WERI-Rb-1 (cell line): Measurements from ENCODE around the gene KLHL29.

Experiments
- DNase-seq: peaks from one replicate; pipeline ENCODE4 v3.0.0-alpha.2; 2020
- H3K27ac ChIP-seq: fragments of 250-450 bp; sonication (Bioruptor Pico); 2 replicates; pipeline ENCODE4 v1.5.1; 2020; ENCODE audit warnings: mild to moderate bottlenecking, moderate library complexity
- H3K27me3 ChIP-seq: fragments of 250-450 bp; sonication (Bioruptor Pico); 2 replicates; pipeline ENCODE4 v1.5.1; 2021; ENCODE audit warnings: mild to moderate bottlenecking, low read depth, moderate library complexity; ENCODE audit not compliant: insufficient read depth, severe bottlenecking
- H3K36me3 ChIP-seq: fragments of 250-450 bp; sonication (Bioruptor Pico); 2 replicates; pipeline ENCODE4 v1.5.1; 2020; ENCODE audit warnings: mild to moderate bottlenecking, moderate library complexity
- H3K4me3 ChIP-seq: 2 replicates; pipeline ENCODE4 v1.5.1; 2011; ENCODE audit warnings: low read depth, mild to moderate bottlenecking, control low read depth, low read length
- H3K9me3 ChIP-seq: fragments of 250-450 bp; sonication (Bioruptor Pico); 2 replicates; pipeline ENCODE4 v1.5.1; 2021; ENCODE audit warnings: mild to moderate bottlenecking, moderate library complexity; ENCODE audit not compliant: severe bottlenecking
- TF ChIP-seq, protein P1 (sequence below): IDR thresholded peaks from 2 replicates; pipeline ENCODE4 v1.5.1; 2011; ENCODE audit warnings: low read depth, mild to moderate bottlenecking, control low read depth, inconsistent platforms, low read length

The KLHL29 gene

DNA sequence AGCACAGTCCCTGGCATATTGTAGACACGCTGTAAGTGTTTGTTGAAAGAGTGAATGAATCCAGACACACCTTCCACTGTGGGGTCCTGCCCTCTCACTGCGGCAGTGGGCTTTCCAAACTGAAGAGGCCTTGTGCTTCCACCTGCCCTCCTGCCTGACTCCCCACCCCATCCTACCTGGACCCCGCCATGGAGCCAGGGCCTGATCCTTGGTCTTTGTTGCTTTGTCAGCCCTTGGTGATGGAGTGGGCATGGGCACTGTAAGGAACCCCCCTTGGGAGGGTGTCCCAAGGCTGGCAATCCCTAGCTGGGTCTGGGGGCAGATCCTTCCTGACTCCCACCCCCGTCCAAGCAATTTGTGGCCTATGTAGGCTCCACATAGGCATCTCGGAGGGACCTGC lies 33.1 kb downstream of the KLHL29 start:
- Histone ChIP-seq H3K36me3 (no peaks in the 10 kb centered on the region; the same call in 1 of the 2 replicates), H3K27me3 (no peaks in the 10 kb centered on the region), H3K9me3 (no peaks in the 10 kb centered on the region), H3K27ac (no peak overlapping the region), H3K4me3 (no peak overlapping the region)
- DNase-seq, result no peak
- TF ChIP-seq, protein P1, sequence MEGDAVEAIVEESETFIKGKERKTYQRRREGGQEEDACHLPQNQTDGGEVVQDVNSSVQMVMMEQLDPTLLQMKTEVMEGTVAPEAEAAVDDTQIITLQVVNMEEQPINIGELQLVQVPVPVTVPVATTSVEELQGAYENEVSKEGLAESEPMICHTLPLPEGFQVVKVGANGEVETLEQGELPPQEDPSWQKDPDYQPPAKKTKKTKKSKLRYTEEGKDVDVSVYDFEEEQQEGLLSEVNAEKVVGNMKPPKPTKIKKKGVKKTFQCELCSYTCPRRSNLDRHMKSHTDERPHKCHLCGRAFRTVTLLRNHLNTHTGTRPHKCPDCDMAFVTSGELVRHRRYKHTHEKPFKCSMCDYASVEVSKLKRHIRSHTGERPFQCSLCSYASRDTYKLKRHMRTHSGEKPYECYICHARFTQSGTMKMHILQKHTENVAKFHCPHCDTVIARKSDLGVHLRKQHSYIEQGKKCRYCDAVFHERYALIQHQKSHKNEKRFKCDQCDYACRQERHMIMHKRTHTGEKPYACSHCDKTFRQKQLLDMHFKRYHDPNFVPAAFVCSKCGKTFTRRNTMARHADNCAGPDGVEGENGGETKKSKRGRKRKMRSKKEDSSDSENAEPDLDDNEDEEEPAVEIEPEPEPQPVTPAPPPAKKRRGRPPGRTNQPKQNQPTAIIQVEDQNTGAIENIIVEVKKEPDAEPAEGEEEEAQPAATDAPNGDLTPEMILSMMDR, result no peak

GRCh38 chr2:23418461-23418911 lies 33.5 kb downstream of the KLHL29 start:
- Histone ChIP-seq H3K27me3 (no peaks in the 10 kb centered on the region), H3K9me3 (no peaks in the 10 kb centered on the region), H3K36me3 (no peaks in the 10 kb centered on the region; the same call in 1 of the 2 replicates), H3K4me3 (no peak overlapping the region), H3K27ac (no peak overlapping the region)
- TF ChIP-seq, protein P1, result no peak
- peak; percentile 29 for DNase-seq

DNA sequence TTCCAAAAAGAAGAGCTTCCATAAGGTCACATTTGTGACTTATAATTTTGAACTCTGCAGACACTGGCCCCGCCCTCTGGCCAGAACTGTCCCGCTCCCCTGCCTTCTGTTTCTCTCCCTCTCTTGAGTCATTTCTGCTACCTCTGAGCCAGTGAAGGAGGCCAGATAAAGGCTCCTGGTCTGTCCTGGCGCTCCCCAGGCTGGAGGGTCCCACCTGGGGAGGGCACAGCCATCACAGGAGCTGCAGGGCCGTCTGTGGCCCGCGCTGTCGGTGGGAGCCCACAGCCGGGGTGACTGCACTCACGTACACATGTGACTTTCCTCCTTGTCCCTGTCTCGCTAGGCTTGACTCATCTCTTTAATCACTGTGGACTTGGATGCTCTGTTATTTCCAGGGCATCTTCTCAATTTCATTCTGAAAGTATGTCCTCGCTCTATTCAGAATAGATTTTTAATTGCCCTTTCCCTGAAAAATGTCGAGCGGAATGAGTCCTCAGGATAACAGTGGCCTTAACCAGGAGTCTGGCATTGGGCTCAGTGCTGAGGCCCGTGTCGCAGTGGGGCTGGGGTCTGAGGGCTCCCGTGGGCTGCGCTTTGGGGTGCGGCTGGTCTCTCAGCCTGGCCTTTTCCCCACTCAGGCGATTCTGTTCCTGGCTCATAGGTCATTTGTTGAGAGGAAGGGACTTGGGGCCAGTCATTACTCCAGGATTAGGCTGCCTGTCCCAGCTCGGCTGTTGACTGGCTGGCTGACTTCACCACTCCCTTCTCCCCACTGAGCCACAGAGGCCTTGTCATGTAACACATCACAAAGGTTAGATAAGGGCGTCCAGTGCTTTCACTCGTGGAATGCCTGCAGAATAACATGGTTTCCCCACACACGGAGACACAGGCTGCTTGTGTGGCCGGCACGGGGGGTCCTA lies 34.5 kb downstream of the KLHL29 start:
- TF ChIP-seq, protein P1, result no peak
- Histone ChIP-seq H3K27ac (peak overlapping the region; percentile 32), H3K27me3 (no peaks in the 10 kb centered on the region), H3K9me3 (no peaks in the 10 kb centered on the region), H3K36me3 (no peaks in the 10 kb centered on the region; the same call in 1 of the 2 replicates), H3K4me3 (no peak overlapping the region)
- DNase-seq, result peak; percentile 64

- DNase-seq, result no peak
- Histone ChIP-seq H3K36me3 (no peaks in the 10 kb centered on the region; the same call in 1 of the 2 replicates), H3K4me3 (no peak overlapping the region), H3K9me3 (no peaks in the 10 kb centered on the region), H3K27ac (no peak overlapping the region), H3K27me3 (no peaks in the 10 kb centered on the region)
- TF ChIP-seq, protein P1, result no peak
Observed at GRCh38 chr2:23420091-23420839, 35.3 kb downstream of the KLHL29 start.

DNA sequence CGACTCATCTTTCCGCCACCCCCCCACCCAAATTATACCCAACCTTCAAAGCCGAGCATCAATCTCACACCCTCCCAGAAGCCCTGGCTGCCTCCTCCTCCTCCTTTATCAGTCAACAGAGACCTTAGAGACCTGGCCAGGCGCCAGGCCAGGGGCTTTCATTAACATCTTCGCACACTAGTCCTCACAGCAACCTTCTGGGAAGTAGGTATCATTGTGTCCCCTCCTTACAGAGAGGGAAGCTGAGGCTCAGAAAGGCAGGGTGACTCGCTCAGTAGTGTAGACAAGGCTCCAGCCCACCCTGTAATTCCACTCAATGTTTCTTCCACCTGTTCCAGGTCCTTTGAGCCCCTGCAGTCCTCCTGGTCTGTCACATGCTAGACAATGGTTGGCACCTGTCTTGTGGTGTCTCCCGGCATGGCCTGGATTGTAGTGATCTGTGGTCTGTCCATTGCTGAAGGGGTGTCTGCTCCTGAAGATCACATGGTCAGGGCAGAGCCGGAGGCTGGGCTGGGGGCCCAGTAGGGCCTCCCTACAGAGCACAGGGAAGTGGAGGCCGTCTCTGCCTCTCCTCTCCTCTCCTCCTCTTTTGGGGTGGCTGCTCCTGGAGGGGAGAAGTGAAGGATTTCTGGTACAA lies 36.0 kb downstream of the KLHL29 start:
- no peak for DNase-seq
- Histone ChIP-seq H3K9me3 (no peaks in the 10 kb centered on the region), H3K27ac (no peak overlapping the region), H3K27me3 (no peaks in the 10 kb centered on the region), H3K36me3 (no peaks in the 10 kb centered on the region; the same call in 1 of the 2 replicates), H3K4me3 (no peak overlapping the region)
- TF ChIP-seq, protein P1, result no peak
